ENCODE data around the gene ZNF280A.
A peak's percentile ranks its signal among the peaks of the same experiment; 100 is the strongest.
"Not testable (repeated sequence)": the region's sequence is repeated elsewhere in the genome, so short reads cannot be mapped to it uniquely, and the experiment has no call there.

ZNF280A gene

DNA sequence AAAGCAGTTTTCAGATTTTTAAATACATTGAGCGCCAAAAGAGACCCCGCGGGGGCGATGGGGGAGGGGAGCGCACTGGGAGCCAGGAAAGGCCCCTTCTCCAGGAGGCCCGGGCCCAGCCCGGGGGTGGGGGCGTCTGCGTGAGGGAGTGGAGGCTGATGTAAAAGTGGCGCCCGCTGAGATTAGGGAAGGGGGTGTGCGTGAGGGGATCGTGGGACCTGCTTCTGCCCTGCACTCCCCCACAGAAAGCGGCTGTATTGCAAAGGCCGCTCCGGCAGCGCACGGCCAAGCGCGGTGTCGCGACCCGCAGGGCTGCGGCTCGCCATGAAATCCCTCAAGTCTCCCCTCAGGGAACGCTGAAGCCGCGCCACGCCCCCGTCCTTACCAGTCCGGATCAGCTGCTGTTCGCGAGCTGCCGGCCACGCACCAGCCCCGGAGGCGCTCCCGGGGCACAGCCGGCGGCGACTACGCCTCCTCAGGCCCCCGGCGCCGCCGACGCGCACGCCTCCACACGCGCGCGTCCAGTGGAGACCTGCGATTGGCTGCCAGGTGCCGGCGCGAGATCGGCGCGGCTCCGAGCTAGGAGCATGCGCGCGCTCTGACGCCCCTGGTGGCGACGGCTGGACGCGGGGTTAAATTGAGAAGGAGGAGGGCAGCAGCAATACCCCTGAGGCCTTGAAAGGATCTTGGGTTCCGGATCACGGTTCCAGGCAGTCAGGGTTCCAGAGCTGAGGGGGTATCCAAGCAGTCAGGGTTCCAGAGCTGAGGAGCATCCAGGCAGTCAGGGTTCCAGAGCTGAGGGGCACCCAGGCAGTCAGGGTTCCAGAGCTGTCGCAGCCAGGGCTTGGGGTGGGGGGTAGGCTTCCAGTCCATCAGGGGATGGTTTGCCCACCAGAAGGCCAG is 11.5 kb downstream of the ZNF280A start, which contains the start of gene ZNF280B:
TSS of gene ZNF280B (minus strand) at position 469 of the 903 bp plus-strand sequence. CDS start 19,344 bp downstream, outside the sequence.
- Mint-ChIP-seq H3K27ac (peak within 1 kb of the TSS; percentile 86 to 90), H3K4me3 (peak within 1 kb of the TSS; percentile 81 to 89), H3K27me3 (peaks cover 10% of the 10 kb centered on the region), H3K4me1 (peaks cover 20% of the 10 kb centered on the region), H3K9me3 (peaks cover 4 to 8% of the 10 kb centered on the region in 2 donors)
- DNase-seq: peak; percentile 89 to 91
- peak; percentile 99 for ATAC-seq

DNA sequence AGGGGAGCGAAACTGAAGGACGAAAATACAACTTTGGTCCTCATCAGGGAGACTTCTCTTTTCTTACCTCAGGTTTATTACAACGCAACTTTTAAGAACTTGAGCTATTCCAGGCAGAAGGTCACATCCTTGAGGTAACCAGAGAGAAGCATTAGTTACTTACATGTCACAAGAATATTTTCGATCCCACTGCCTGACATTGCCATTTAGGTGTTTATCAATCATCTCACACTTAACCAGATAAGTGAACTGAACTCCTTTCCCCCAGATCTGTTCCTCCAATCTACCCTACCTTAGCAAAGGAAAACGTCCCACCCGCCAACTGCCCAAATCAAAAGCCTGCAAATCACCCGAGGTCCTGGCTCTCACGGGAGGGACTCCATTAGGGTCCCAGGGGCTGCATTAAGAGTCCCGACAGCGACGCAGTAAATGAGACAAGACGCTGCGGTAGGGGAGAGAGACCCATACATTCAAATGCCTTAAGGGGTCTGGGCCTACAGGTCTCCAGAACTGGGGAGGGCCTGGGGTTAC is 12.3 kb downstream of the ZNF280A start:
- DNase-seq (no peak), ATAC-seq (peak; percentile 13)
- Mint-ChIP-seq H3K9me3 (peaks cover 4 to 8% of the 10 kb centered on the region in 2 donors), H3K27ac (peak overlapping the region; percentile 86 to 90), H3K4me1 (peaks cover 20% of the 10 kb centered on the region), H3K27me3 (peaks cover 10% of the 10 kb centered on the region), H3K4me3 (peak overlapping the region; percentile 81 to 89)

DNA sequence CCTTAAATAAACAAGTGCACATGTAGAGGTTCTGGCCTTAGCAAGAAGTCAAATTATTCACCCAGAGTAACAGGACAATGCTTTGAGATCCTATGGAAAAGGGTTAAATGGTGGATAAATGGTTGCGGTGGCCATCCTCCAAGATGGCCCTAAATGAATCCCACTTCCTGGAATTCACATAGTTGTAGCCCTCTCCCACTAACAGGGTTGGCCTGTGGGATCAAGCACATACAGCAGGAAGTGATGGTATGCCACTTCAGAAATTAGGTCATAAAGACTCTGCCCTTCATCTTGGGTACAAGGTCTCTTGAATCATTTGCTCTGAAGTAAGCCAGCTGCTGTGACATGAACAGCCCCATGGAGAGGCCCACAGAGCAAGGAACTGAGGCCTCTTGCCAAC is 13.3 kb downstream of the ZNF280A start:
- H3K9me3 Mint-ChIP-seq: peaks cover 4 to 8% of the 10 kb centered on the region in 2 donors
- H3K4me1 Mint-ChIP-seq: peaks cover 20% of the 10 kb centered on the region
- no peak overlapping the region for H3K4me3 Mint-ChIP-seq
- H3K27me3 Mint-ChIP-seq: no peaks in the 10 kb centered on the region
- ATAC-seq (no peak), DNase-seq (no peak)
- H3K27ac Mint-ChIP-seq: no peak overlapping the region

DNA sequence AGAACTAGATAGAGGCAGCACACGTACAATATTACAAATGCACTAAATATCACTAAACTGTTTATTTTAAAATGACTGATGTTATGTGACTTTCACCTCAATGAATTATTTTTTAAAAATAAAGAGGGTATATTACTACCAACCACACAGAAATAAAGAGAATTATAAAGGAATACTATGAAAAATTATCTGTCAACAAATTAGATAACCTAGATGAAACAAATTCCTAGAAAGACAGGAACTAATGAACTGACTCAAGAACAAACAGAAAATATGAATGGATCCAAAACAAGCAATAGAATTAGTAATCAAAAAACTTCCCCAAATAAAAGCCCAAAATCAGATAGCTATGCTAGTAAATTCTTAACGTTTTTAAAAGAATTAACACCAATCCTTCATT is 21.8 kb downstream of the ZNF280A start:
- Mint-ChIP-seq H3K4me3 (no peak overlapping the region), H3K9me3 (no peaks in the 10 kb centered on the region), H3K27me3 (no peaks in the 10 kb centered on the region), H3K27ac (no peak overlapping the region), H3K4me1 (no peaks in the 10 kb centered on the region)
- ATAC-seq: no peak
- DNase-seq: no peak

DNA sequence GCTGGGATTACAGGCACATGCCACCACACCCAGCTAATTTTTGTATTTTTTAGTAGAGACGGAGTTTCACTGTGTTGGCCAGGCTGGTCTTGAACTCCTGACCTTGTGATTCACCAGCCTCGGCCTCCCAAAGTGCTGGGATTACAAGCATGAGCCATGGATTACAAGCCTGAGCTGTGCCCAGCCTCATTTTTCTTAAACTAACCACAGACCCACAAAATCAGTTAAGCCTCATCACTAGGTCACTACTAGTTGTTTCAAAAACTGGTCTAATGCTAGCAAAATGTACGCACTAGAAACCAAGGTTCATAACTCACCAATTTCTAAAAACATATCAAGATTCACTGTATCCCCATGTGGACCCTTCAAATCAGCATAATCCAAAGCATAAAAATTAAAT is 28.5 kb downstream of the ZNF280A start:
- DNase-seq, H3K27ac Mint-ChIP-seq, H3K4me1 Mint-ChIP-seq, H3K4me3 Mint-ChIP-seq, ATAC-seq, H3K27me3 Mint-ChIP-seq, H3K9me3 Mint-ChIP-seq: not testable (repeated sequence)

DNA sequence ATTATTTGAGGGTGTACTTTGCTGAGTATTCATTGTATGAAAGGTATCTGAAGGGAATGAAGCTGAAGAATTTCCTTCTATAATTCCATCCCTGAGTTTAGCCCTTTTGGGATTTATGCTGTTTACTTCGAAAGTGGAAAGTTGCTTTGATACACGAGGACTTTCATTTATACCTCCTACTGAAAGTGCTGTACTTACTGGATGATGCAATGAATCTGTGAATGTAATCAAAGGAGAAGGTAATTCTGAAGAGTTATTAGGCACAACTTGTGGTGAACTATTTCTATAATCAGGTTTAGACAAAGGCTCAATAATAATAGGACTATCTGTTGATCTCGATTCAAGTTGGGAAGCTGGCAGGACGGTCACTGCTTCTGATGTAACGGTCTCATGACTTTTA is 31.3 kb downstream of the ZNF280A start:
- H3K4me3 Mint-ChIP-seq: no peak overlapping the region
- H3K9me3 Mint-ChIP-seq: no peaks in the 10 kb centered on the region
- ATAC-seq (no peak), DNase-seq (no peak)
- H3K27me3 Mint-ChIP-seq: no peaks in the 10 kb centered on the region
- peak overlapping the region in 1 of 2 donors; percentile 28 for H3K27ac Mint-ChIP-seq
- no peaks in the 10 kb centered on the region for H3K4me1 Mint-ChIP-seq

DNA sequence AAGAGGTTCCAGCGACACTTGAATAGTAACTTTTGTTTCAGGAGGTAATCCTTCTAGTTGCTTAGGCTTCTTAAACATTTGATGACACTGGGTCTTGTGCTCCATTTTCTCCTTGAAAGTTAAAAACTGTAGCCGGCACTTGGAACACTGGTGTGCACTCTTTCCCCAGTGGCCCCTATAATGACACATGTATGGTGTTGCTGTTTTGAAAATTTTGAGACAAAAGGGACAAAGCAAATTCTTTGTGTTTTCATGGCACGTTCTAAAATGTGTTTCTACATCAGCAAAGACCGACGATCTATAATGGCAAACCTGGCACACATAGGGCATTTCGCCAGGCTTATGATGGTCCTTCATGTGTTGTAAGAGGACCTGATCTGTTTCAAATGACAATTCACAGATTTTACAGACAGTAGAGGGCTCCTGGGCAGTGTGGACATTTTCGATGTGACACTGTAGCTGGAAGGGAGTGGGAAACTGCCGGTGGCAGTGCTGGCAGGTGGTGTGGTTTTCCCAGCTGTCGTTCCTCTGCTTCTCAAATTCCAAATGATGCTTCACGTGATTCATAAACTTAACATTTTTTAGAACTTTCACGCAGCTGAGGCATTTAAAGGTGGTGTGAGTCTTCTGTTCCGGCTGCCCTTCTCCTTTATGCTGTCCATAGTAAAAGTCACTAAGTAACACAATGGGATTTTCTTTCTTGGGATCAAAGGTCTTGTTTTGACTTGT is 32.0 kb downstream of the ZNF280A start:
- DNase-seq: no peak
- no peaks in the 10 kb centered on the region for H3K4me1 Mint-ChIP-seq
- no peak overlapping the region for H3K4me3 Mint-ChIP-seq
- no peaks in the 10 kb centered on the region for H3K9me3 Mint-ChIP-seq
- no peak overlapping the region for H3K27ac Mint-ChIP-seq
- H3K27me3 Mint-ChIP-seq: no peaks in the 10 kb centered on the region
- no peak for ATAC-seq

DNA sequence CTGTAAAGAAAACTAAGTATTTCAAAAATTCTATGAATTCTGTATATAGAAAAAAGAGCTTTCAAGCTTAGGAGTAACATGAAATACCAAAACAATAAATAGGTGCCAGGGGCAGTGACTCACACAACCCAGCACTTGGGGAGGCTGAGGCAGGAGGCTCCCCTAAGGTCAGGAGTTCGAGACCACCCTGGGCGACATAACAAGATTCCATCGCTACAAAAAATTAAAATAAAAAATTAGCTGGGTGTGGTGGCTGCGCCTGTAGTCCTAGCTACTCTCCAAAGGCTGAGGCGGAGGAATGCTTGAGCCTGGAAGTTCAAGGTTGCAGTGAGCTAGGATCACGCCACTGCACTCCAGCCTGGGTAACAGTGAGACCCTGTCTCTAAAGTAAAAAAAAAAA is 33.0 kb downstream of the ZNF280A start:
- no peak for DNase-seq
- Mint-ChIP-seq H3K9me3 (no peaks in the 10 kb centered on the region), H3K4me1 (no peaks in the 10 kb centered on the region), H3K27ac (no peak overlapping the region), H3K27me3 (no peaks in the 10 kb centered on the region), H3K4me3 (no peak overlapping the region)
- no peak for ATAC-seq

DNA sequence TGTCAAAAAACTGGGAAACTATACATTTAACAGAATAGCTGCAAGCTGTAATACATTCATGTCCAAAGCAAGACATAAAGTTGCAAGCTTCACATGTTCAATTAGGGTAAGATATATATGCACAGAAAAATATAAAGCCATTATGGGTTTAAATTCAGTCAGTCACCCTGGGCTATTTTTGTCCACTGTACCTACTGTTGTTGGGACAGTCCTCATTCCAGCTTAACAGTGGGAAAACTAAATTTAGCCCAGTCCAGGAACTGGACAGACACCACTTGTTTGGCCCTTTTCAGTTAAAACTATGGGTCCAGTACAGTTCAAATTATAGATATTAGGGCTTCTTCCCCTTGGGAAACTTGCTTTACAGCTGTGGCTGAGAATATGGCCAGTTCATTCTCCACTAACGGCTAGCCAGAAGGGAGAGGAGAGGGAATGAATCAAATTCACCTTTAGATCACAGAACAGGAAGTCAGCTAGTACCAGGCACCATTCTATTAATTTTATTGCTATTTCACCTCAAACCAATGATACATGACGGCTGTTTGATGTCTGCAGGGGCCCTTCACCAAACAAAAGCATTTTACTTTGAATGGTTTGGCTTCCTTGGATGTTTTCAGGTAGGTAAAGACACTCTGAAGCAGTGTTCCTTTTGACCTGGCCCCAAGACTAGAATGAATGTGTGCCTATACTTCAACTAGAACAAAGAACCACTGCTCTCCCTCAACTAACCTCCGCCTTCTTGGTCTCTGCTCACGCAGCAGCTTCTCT is 33.8 kb downstream of the ZNF280A start:
- ATAC-seq: no peak
- DNase-seq: no peak
- H3K27ac Mint-ChIP-seq: peak overlapping the region in 1 of 2 donors; percentile 36
- H3K9me3 Mint-ChIP-seq: no peaks in the 10 kb centered on the region
- H3K4me1 Mint-ChIP-seq: no peaks in the 10 kb centered on the region
- no peak overlapping the region for H3K4me3 Mint-ChIP-seq
- no peaks in the 10 kb centered on the region for H3K27me3 Mint-ChIP-seq

DNA sequence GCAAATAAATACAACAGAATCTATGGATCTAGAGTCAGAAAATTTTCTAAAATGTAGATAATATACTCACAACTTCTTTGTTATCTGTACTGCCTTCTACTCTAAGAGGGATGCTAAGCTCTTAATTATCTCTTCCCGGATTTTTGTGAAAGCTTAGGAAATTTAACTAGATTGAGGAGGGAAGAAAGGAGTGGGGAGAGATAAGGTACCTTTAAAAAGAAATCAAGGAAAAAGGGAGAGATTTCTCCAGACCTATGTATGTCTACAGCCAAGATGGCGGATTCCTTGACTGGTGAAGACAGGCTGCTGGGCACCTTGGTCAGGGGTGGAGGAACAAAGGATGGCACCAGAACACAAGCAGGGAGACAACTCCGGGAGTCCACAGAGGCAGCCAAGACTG is 34.5 kb downstream of the ZNF280A start:
- Mint-ChIP-seq H3K4me3 (no peak overlapping the region), H3K4me1 (no peaks in the 10 kb centered on the region), H3K9me3 (no peaks in the 10 kb centered on the region), H3K27ac (peak overlapping the region; percentile 34 to 75), H3K27me3 (no peaks in the 10 kb centered on the region)
- DNase-seq (no peak), ATAC-seq (no peak)

DNA sequence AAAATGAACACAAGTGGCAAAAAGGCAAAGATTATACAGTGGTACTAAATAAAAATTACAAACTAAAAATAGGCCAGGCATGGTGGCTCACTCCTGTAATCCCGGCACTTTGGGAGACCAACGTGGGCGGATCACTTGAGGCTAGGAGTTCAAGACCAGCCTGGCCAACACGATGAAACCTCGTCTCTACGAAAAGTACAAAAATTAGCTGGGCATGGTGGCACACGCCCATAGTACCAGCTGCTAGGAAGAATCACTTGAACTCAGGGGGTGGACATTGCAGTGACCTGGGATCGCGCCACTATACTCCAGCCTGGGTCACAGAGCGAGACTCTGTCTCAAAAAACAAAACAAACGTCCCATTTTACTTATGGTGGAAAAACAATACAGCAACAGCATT is 36.0 kb downstream of the ZNF280A start:
- H3K27ac Mint-ChIP-seq: no peak overlapping the region
- no peak for ATAC-seq
- H3K4me3 Mint-ChIP-seq: no peak overlapping the region
- H3K9me3 Mint-ChIP-seq: no peaks in the 10 kb centered on the region
- H3K27me3 Mint-ChIP-seq: no peaks in the 10 kb centered on the region
- no peaks in the 10 kb centered on the region for H3K4me1 Mint-ChIP-seq
- no peak for DNase-seq

DNA sequence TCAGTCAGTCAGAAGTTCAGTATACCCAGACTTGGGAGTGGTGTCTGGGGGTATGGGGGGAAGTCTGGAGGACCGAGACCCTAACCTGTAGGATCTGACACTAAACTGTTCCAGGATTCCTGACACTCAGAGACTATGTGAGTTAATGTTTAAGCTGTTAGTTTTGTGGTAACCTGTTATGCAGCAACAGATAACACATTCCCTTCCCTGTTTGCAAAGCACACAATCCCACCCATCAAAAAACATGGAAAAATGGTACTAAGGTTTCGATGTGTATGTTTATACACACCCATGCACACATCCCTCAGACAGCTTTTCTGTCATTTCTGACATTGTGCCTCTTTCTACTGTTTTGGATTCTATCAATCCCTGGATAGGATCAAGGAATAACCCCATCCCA is 39.1 kb downstream of the ZNF280A start:
- Mint-ChIP-seq H3K27ac (peak overlapping the region in 1 of 2 donors; percentile 40), H3K4me3 (no peak overlapping the region), H3K27me3 (no peaks in the 10 kb centered on the region), H3K4me1 (no peaks in the 10 kb centered on the region), H3K9me3 (no peaks in the 10 kb centered on the region)
- no peak for ATAC-seq
- DNase-seq: no peak

DNA sequence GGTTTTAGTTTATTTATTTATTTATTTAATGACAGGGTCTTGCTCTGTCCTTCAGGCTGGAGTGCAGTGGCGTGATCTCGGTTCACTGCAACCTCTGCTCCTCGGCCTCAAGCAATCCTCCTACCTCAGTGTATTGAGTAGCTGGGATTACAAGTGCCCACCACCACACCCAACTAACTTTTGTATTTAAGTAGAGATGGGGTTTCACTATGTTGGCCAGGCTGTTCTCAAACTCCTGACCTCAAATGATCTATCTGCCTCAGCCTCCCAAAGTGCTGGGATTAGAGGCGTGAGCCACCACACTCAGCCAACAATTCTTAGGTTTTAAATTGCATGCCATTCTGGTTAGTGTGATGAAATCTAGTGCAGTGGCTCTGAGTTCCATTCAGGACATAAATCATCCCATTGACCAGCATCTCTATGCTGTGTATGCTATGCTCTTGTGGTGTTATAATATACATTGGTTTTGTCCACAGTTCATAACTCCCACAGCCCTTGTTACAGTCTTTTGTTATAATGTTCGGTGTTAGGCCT is 40.0 kb downstream of the ZNF280A start:
- Mint-ChIP-seq H3K27me3 (no peaks in the 10 kb centered on the region), H3K4me3 (no peak overlapping the region), H3K9me3 (no peaks in the 10 kb centered on the region), H3K27ac (no peak overlapping the region), H3K4me1 (no peaks in the 10 kb centered on the region)
- DNase-seq (no peak), ATAC-seq (no peak)

DNA sequence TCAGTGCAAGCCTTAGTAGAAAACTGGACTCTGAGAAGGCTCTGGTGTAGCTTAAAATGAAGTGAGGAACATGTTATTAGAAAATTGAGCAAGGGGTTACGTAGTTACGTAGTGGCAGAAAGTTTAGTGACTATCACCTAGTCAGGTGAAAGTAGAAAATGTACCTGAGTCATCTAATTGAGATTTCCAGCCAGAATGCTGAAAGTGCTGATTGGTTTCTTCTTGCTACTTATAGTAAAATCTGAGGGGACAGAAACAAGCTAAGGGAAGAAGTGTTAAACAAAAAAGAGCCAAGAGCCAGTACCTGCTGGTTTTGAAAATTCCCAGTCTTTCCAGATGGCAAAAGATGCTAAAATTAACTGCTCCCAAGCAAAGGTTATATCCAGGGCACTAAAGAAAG is 41.0 kb downstream of the ZNF280A start:
- H3K4me1 Mint-ChIP-seq: no peaks in the 10 kb centered on the region
- H3K4me3 Mint-ChIP-seq: no peak overlapping the region
- H3K9me3 Mint-ChIP-seq: no peaks in the 10 kb centered on the region
- DNase-seq (no peak), ATAC-seq (no peak)
- no peaks in the 10 kb centered on the region for H3K27me3 Mint-ChIP-seq
- H3K27ac Mint-ChIP-seq: no peak overlapping the region

DNA sequence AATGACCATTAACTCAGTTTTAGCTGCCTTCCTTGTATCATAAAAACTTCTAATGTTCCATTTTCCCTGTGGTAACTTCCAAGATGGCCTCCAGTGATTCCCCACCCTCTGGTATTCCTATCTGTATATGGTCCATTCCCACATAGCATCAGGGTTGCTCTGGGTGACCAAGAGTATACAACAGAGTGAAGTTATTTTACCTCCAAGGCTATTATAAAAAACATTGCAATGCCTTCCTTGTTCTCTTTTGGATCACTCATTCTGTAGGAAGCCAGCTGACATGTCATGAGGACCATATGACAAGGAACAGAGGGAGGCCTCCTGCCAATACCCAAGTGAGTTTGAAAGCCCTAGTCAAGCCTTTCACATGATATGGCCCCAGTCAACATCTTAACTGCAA is 41.6 kb downstream of the ZNF280A start:
- H3K4me3 Mint-ChIP-seq: no peak overlapping the region
- no peak overlapping the region for H3K27ac Mint-ChIP-seq
- no peaks in the 10 kb centered on the region for H3K9me3 Mint-ChIP-seq
- no peak for ATAC-seq
- no peaks in the 10 kb centered on the region for H3K4me1 Mint-ChIP-seq
- no peak for DNase-seq
- H3K27me3 Mint-ChIP-seq: no peaks in the 10 kb centered on the region

Data from stimulated activated naive CD8-positive, alpha-beta T cell treated with anti-CD3 and anti-CD28 coated beads, Interleukin-15, amount 100 ng/mL, for 72 hours (primary cell).